Coronary artery (tissue), 2 donors: ENCODE measurements around the gene PPARD.

Experiments used
- DNase-seq: peaks from one replicate; pipeline ENCODE4 v3.0.0-alpha.2; 2017; ENCODE audit warnings: low spot score
- H3K27ac ChIP-seq, 2 donors: fragments of 200-600 bp; sonication (generic); one replicate each; pipeline ENCODE4 v1.5.1; 2016 to 2019
- H3K4me3 ChIP-seq: fragments of 200-600 bp; sonication (generic); 2 replicates; pipeline ENCODE4 v1.5.1; 2016; ENCODE audit warnings: mild to moderate bottlenecking, moderate library complexity
- CTCF ChIP-seq: fragments of 200-600 bp; sonication (generic); IDR thresholded peaks from one replicate; pipeline ENCODE4 v1.5.1; 2019; ENCODE audit warnings: antibody characterized with exemption

Gene PPARD

GRCh38 chr6:35343835-35344550, 1.6 kb downstream of the PPARD start:
- no peak for DNase-seq
- Histone ChIP-seq H3K27ac (peak overlapping the region; percentile 30 to 92), H3K4me3 (peak overlapping the region; percentile 90)
- no peak for TF ChIP-seq CTCF

GRCh38 chr6:35351422-35351821, 9.1 kb downstream of the PPARD start:
- no peak for TF ChIP-seq CTCF
- no peak for DNase-seq
- no peak overlapping the region for H3K27ac ChIP-seq
- H3K4me3 ChIP-seq: no peak overlapping the region

GRCh38 chr6:35352735-35353134, 10.4 kb downstream of the PPARD start:
- DNase-seq: no peak
- no peak for TF ChIP-seq CTCF
- H3K4me3 ChIP-seq: no peak overlapping the region
- H3K27ac ChIP-seq: no peak overlapping the region

DNA sequence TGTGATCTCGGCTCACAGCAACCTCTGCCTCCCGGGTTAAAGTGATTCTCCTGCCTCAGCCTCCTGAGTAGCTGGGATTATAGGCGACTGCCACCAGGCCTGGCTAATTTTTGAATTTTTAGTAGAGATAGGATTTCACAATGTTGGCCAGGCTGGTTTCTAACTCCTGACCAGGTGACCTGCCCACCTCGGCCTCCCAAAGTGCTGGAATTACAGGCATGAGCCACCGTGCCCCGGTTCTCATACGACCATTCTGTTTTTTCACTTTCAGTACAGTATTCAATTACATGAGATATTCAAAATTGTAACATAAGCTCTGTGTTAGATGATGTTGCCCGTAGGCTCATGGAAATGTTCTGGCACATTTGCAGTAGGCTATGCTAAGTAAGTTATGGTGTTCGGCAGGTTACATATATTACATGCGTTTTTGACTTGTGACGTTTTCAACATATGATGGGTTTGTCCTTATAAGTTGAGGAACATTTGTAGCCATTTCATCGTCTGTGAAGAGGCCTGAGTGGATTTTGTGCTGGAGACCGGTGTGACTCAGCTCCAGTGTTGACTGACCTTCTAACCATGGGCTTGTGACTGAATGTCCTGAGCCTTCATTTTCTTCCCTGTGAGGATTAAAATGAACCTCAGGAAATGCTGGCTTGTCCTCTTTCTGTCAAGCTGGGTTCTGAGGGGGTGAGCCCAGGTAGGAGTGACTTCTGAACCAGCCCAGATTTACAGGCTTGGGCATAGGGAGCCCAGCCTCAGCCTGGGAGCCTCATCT, 12.2 kb downstream of the PPARD start:
- TF ChIP-seq CTCF: no peak
- no peak overlapping the region for H3K27ac ChIP-seq

GRCh38 chr6:35356391-35356790, 14.0 kb downstream of the PPARD start:
- no peak for DNase-seq
- Histone ChIP-seq H3K4me3 (no peak overlapping the region), H3K27ac (no peak overlapping the region)
- no peak for TF ChIP-seq CTCF

More for the DNA sequence above, 12.2 kb downstream of the PPARD start:
- DNase-seq: no peak
- no peak overlapping the region for H3K4me3 ChIP-seq

GRCh38 chr6:35357677-35358076, 15.3 kb downstream of the PPARD start:
- Histone ChIP-seq H3K27ac (no peak overlapping the region), H3K4me3 (no peak overlapping the region)
- DNase-seq: no peak
- no peak for TF ChIP-seq CTCF

- H3K27ac ChIP-seq: no peak overlapping the region
- no peak for DNase-seq
Observed at GRCh38 chr6:35358086-35358485, 15.7 kb downstream of the PPARD start.

More at GRCh38 chr6:35358086-35358485, 15.7 kb downstream of the PPARD start:
- no peak for TF ChIP-seq CTCF
- no peak overlapping the region for H3K4me3 ChIP-seq
